ENCODE data around the gene KLHDC9. TPM values are rescaled to one million over a fixed set of nuclear protein-coding genes. Genes with fewer than 3 reads are reported as not detected.
"Not testable (repeated sequence)": the region's sequence is repeated elsewhere in the genome, so short reads cannot be mapped to it uniquely, and the experiment has no call there.

Gene KLHDC9
- total and polyA plus RNA-seq, 9 donors: 5.5 to 23.3 (median 7.3) TPM

- Histone ChIP-seq H3K27me3 (no peaks in the 10 kb centered on the region), H3K9me3 (no peaks in the 10 kb centered on the region), H3K4me3 (no peak overlapping the region), H3K27ac (no peak overlapping the region), H3K36me3 (no peaks in the 10 kb centered on the region), H3K4me1 (ENCODE audit: insufficient read depth) (peaks cover 23% of the 10 kb centered on the region)
- intact Hi-C loops (cut with DNase I): no loop called here
- TF ChIP-seq, protein P1, sequence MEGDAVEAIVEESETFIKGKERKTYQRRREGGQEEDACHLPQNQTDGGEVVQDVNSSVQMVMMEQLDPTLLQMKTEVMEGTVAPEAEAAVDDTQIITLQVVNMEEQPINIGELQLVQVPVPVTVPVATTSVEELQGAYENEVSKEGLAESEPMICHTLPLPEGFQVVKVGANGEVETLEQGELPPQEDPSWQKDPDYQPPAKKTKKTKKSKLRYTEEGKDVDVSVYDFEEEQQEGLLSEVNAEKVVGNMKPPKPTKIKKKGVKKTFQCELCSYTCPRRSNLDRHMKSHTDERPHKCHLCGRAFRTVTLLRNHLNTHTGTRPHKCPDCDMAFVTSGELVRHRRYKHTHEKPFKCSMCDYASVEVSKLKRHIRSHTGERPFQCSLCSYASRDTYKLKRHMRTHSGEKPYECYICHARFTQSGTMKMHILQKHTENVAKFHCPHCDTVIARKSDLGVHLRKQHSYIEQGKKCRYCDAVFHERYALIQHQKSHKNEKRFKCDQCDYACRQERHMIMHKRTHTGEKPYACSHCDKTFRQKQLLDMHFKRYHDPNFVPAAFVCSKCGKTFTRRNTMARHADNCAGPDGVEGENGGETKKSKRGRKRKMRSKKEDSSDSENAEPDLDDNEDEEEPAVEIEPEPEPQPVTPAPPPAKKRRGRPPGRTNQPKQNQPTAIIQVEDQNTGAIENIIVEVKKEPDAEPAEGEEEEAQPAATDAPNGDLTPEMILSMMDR (IDR thresholded peaks at IDR 0.05): no peak
- TF ChIP-seq EP300 (IDR thresholded peaks at IDR 0.05) (no peak), POLR2A (IDR thresholded peaks at IDR 0.05) (no peak)
- DNase-seq: no peak
- WGBS, 3 donors: 93 to 95% (median 93%) methylated on average over 12 of the region's 12 CpGs
These were observed 17.1 kb downstream of the KLHDC9 start for GRCh38 chr1:161115132-161115711.

DNA sequence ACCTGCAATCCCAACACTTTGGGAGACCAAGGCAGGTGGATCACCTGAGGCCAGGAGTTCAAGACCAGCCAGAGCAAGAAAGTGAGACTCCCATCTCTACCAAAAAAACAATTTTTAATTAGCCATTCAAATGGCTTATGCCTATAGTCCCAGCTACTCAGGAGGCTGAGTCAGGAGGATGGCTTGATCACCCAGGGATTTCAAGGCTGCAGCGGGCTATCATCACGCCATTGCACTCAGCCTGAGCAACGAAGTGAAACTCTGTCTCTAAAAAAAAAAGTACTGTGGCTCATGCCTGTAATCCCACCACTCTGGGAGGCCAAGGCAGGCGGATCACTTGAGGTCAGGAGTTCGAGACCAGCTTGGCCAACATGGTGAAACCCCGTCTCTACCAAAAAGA, 17.8 kb downstream of the KLHDC9 start:
- DNase-seq; H3K27ac ChIP-seq; intact Hi-C loops (cut with DNase I); H3K36me3 ChIP-seq; H3K9me3 ChIP-seq; H3K4me3 ChIP-seq; H3K27me3 ChIP-seq: not testable (repeated sequence)
- 83 to 85% (median 83%) methylated on average over 6 of the region's 6 CpGs for WGBS, 3 donors
- H3K4me1 ChIP-seq (ENCODE audit: insufficient read depth): peaks cover 23% of the 10 kb centered on the region

- DNase-seq: peak; percentile 84 to 92 (median 88)
- Histone ChIP-seq H3K9me3 (no peaks in the 10 kb centered on the region), H3K36me3 (no peaks in the 10 kb centered on the region), H3K27me3 (no peaks in the 10 kb centered on the region), H3K4me3 (peak within 1 kb of the TSS; percentile 87), H3K4me1 (ENCODE audit: insufficient read depth) (peaks cover 23% of the 10 kb centered on the region), H3K27ac (peak within 1 kb of the TSS; percentile 77 to 82)
- TF ChIP-seq POLR2A (IDR thresholded peaks at IDR 0.05) (peak; percentile 94), EP300 (IDR thresholded peaks at IDR 0.05) (peak; percentile 17)
- TF ChIP-seq, protein P1 (IDR thresholded peaks at IDR 0.05): peak in 1 of 3 donors; percentile 17
- 1% methylated on average over 58 of the region's 58 CpGs for WGBS, 3 donors
- intact Hi-C loops (cut with DNase I): no loop called here
These were observed 19.8 kb downstream of the KLHDC9 start, which contains the start of the genes NIT1 and PFDN2 for GRCh38 chr1:161117759-161118581. NIT1 (plus strand) TSS chr1:161118105; CDS start chr1:161118177, 72 bp downstream. PFDN2 (minus strand) TSS chr1:161118037; CDS start chr1:161118026, 11 bp downstream.

DNA sequence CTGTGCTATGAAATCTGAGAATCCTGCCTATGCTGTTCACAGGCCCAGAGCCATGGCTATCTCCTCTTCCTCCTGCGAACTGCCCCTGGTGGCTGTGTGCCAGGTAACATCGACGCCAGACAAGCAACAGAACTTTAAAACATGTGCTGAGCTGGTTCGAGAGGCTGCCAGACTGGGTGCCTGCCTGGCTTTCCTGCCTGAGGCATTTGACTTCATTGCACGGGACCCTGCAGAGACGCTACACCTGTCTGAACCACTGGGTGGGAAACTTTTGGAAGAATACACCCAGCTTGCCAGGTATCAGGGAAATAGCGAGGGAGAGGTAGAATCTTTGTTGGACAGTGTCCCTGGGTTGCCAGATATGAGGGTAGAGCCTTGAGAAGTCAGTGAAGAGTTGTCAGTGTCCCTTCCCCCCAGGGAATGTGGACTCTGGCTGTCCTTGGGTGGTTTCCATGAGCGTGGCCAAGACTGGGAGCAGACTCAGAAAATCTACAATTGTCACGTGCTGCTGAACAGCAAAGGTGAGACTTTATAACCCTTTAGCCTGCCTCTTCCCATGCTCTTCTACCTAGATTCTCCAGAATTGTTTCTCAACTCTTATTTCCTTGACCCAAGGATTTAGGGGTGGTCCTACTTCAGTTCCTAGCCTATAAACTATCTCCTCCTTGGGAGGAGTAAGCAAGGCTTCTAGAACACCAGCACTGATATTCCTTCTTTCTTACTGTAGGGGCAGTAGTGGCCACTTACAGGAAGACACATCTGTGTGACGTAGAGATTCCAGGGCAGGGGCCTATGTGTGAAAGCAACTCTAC, 21.1 kb downstream of the KLHDC9 start:
- Histone ChIP-seq H3K9me3 (no peaks in the 10 kb centered on the region), H3K27ac (peak overlapping the region in 1 of 2 donors; percentile 16), H3K4me3 (peak overlapping the region; percentile 87), H3K27me3 (no peaks in the 10 kb centered on the region), H3K36me3 (no peaks in the 10 kb centered on the region), H3K4me1 (ENCODE audit: insufficient read depth) (peaks cover 23% of the 10 kb centered on the region)
- DNase-seq: peak in 3 of 5 donors; percentile 49 to 69 (median 49)
- intact Hi-C loops (cut with DNase I): no loop called here
- 17 to 30% (median 23%) methylated on average over 10 of the region's 10 CpGs for WGBS, 3 donors
- TF ChIP-seq EP300 (IDR thresholded peaks at IDR 0.05): no peak
- TF ChIP-seq, protein P1 (IDR thresholded peaks at IDR 0.05): peak in 1 of 3 donors; percentile 11
- no peak for TF ChIP-seq POLR2A (IDR thresholded peaks at IDR 0.05)

Measured in ovary (tissue), 9 donors.